Uterus (tissue), 4 donors: Measurements from ENCODE around the gene P2RX5. TPM values are rescaled to one million over a fixed set of nuclear protein-coding genes. Genes with fewer than 3 reads are reported as not detected.

Source experiments
- DNase-seq, 2 donors: peaks; one replicate each; pipeline ENCODE4 v3.0.0-alpha.2; 2019 to 2020
- H3K27ac ChIP-seq, 2 donors: fragments of 200-600 bp; sonication (generic); 1 replicate in 1 of 2; 2 replicates in 1 of 2; pipeline ENCODE4 v1.5.1; 2016 to 2018
- H3K27me3 ChIP-seq, 2 donors: fragments of 200-600 bp; sonication (generic); one replicate each; pipeline ENCODE4 v1.5.1; 2018 to 2019; ENCODE audit warnings: control low read depth in 1 of 2
- H3K36me3 ChIP-seq, 2 donors: fragments of 200-600 bp; sonication (generic); one replicate each; pipeline ENCODE4 v1.5.1; 2019; ENCODE audit warnings: control low read depth in 1 of 2
- H3K4me1 ChIP-seq, 2 donors: fragments of 200-600 bp; sonication (generic); one replicate each; pipeline ENCODE4 v1.5.1; 2018 to 2019; ENCODE audit warnings: control low read depth in 1 of 2
- H3K4me3 ChIP-seq, 2 donors: fragments of 200-600 bp; sonication (generic); 1 replicate in 1 of 2; 2 replicates in 1 of 2; pipeline ENCODE4 v1.5.1; 2018 to 2019; ENCODE audit warnings: mild to moderate bottlenecking in 1 of 2
- H3K9me3 ChIP-seq, 2 donors: fragments of 200-600 bp; sonication (generic); one replicate each; pipeline ENCODE4 v1.5.1; 2019; ENCODE audit warnings: control low read depth in 1 of 2
- POLR2A ChIP-seq, 2 donors: fragments of 450-650 bp; IDR thresholded peaks; one replicate each; pipeline ENCODE4 v1.6.1; 2016; ENCODE audit warnings: antibody characterized with exemption in 2 of 2, mild to moderate bottlenecking in 1 of 2, moderate library complexity in 1 of 2
- intact Hi-C: fragments of 100-400 bp; cut with DNase I; formaldehyde crosslinking; loops from one replicate; pipeline ENCODE4 v1.15.1; 2023; ENCODE audit warnings: low total_unique reads
- total RNA-seq, 4 donors: library from RNA; depleted of rRNA in 3 of 4; stranded (reverse); fragments of >200 nt in 3 of 4; gene quantifications; one replicate each; pipeline versions ENCODE4 v1.1.0 to v1.2.4, GENCODE V29; 2014 to 2023
- TF ChIP-seq, protein P1 (sequence below), 4 experiments: fragments of 200-600 bp in 2 of 4; fragments of 450-650 bp in 2 of 4; sonication (generic) in 2 of 4; IDR thresholded peaks; one replicate each; pipeline ENCODE4 v1.5.1; 2016 to 2019; ENCODE audit warnings: antibody characterized with exemption in 4 of 4, mild to moderate bottlenecking in 2 of 4, moderate library complexity in 1 of 4
- donor health status: DM: yes; HTN: yes; CAD: no.

Gene P2RX5
- total RNA-seq, 4 donors from 2014 or later: 0.51 to 8.2 (median 1.1) TPM

DNA sequence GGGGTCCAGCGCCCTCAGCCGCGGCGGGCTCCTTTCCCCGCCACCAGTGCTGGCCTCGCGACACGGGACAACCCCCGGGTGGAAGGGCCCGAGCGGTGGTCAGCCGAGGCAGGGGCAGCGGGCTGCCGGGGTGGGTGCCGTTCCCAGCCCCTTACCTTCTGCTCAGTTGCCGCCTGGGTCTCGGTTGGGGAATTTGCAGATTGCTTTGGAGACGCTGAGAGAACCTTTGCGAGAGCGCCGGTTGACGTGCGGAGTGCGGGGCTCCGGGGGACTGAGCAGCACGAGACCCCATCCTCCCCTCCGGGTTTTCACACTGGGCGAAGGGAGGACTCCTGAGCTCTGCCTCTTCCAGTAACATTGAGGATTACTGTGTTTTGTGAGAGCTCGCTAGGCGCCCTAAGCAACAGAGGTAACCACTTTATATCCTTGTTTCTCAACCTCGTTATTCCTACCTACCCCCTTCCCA is 59.0 kb downstream of the P2RX5 start:
- H3K27me3 ChIP-seq: no peaks in the 10 kb centered on the region
- DNase-seq: no peak
- peak overlapping the region; percentile 95 to 96 for H3K27ac ChIP-seq
- TF ChIP-seq, protein P1, sequence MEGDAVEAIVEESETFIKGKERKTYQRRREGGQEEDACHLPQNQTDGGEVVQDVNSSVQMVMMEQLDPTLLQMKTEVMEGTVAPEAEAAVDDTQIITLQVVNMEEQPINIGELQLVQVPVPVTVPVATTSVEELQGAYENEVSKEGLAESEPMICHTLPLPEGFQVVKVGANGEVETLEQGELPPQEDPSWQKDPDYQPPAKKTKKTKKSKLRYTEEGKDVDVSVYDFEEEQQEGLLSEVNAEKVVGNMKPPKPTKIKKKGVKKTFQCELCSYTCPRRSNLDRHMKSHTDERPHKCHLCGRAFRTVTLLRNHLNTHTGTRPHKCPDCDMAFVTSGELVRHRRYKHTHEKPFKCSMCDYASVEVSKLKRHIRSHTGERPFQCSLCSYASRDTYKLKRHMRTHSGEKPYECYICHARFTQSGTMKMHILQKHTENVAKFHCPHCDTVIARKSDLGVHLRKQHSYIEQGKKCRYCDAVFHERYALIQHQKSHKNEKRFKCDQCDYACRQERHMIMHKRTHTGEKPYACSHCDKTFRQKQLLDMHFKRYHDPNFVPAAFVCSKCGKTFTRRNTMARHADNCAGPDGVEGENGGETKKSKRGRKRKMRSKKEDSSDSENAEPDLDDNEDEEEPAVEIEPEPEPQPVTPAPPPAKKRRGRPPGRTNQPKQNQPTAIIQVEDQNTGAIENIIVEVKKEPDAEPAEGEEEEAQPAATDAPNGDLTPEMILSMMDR (IDR thresholded peaks at IDR 0.05): no peak
- no peak for TF ChIP-seq POLR2A (IDR thresholded peaks at IDR 0.05)
- H3K36me3 ChIP-seq: no peaks in the 10 kb centered on the region
- intact Hi-C loops: no loop called here
- H3K4me1 ChIP-seq: no peaks in the 10 kb centered on the region
- peak overlapping the region; percentile 73 to 85 for H3K4me3 ChIP-seq
- no peaks in the 10 kb centered on the region for H3K9me3 ChIP-seq

DNA sequence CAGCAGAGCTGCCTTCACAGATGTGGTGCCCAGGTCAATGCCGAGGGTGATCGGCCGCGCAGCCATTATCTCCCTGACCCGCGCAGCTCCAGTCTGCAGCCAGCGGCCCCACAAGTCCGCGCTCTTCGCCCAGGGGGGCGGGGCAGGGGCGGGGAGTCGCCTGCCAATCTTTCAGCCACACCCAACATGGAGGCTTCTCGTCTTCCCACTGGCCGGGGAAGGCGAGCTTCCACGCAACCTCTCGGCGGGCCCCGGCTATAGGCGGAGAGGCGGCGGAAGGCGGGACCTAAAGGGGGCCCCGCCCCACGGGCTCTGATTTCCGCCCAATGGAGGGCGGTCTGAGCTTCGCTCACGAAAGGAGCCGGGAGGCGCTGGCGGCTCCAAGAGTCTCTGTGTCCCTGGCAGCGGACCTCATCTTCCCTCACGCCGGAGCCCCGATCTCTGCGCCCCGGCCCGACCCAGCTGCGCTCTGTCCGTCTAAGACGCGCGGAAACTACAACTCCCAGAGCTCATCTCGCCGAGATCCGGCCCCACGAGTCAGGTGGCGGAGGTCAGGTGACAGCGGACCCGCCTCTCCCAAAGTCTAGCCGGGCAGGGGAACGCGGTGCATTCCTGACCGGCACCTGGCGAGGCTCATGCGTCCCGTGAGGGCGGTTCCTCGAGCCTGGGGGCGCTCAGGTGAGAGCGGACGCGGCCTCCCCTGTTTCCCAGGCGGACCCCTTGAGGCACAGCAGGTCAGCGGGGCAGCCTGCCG is 59.6 kb downstream of the P2RX5 start, which contains the start of the genes CTNS and SHPK:
Gene CTNS (plus strand): TSS at position 607 of the 754 bp plus-strand sequence. CDS start 3,447 bp downstream, outside the sequence.
Gene SHPK (minus strand): TSS at position 97 of the 754 bp plus-strand sequence. CDS start 31 bp downstream, at position 66.
- Histone ChIP-seq H3K27me3 (no peaks in the 10 kb centered on the region), H3K9me3 (no peaks in the 10 kb centered on the region), H3K4me1 (no peaks in the 10 kb centered on the region), H3K4me3 (peak within 1 kb of the TSS; percentile 73 to 85), H3K27ac (peak within 1 kb of the TSS; percentile 95 to 96), H3K36me3 (no peaks in the 10 kb centered on the region)
- intact Hi-C loops: no loop called here
- TF ChIP-seq, protein P1 (IDR thresholded peaks at IDR 0.05): no peak
- TF ChIP-seq POLR2A (IDR thresholded peaks at IDR 0.05): peak; percentile 38 to 63
- DNase-seq: peak; percentile 96 to 97

DNA sequence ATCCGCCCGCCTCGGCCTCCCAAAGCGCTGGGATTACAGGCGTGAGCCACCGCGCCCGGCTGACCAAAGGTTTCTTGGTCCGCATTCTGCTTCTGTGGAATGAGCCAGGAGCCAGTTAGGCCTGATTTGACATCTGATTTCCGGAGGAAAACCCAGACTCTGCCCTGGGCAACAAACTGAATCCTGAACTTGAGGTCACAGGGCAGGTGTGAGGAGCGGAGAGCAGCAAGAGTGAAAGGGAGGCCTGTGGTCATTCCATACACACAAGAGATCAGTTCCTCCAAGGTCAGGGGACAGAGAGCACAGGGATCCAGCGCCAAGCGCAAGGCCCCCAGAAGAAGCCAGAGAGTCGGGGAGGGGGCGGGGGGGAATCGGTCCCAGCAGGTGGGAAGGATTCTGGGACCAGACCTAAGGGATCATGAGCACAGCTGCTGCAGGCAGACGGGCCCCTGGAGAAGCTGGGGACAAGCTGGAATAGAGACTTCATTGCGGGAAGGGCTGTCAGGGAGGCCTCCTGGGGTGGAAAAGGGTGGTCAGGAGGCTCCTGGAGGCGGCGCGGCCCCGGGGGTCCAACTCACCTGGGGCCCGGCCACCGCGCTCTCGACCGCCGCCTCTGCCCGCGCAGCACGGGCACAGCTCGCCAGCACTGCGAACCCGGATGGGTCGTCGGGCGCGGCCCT is 60.3 kb downstream of the P2RX5 start:
- peak overlapping the region; percentile 53 to 96 for H3K27ac ChIP-seq
- no peaks in the 10 kb centered on the region for H3K9me3 ChIP-seq
- intact Hi-C loops: no loop called here
- peak overlapping the region; percentile 73 to 85 for H3K4me3 ChIP-seq
- DNase-seq: no peak
- no peaks in the 10 kb centered on the region for H3K4me1 ChIP-seq
- no peaks in the 10 kb centered on the region for H3K27me3 ChIP-seq
- H3K36me3 ChIP-seq: no peaks in the 10 kb centered on the region
- TF ChIP-seq, protein P1 (IDR thresholded peaks at IDR 0.05): no peak
- no peak for TF ChIP-seq POLR2A (IDR thresholded peaks at IDR 0.05)

DNA sequence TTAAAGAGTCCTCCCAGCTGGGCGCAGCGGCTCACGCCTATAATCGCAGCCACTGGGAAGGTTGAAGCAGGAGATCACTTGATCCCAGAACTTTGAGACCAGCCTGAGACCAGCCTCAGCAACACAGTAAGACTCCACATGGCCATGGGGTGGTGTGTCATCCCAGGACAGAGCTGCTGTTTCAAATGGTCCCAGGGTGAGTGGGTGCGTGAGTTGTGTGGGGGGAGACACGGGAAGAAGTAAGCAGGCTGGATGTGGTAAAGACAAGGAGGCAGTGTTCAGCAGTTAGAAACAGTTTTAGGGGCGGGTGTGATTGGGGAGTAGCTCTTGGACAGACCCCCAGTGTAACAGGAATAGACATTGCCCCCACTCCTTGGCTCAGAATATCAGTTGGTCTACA is 63.7 kb downstream of the P2RX5 start:
- Histone ChIP-seq H3K27ac (no peak overlapping the region), H3K36me3 (no peaks in the 10 kb centered on the region)
- no peak for DNase-seq

More for the DNA sequence above, 63.7 kb downstream of the P2RX5 start:
- H3K27me3 ChIP-seq: no peaks in the 10 kb centered on the region
- TF ChIP-seq, protein P1 (IDR thresholded peaks at IDR 0.05): no peak
- no peak for TF ChIP-seq POLR2A (IDR thresholded peaks at IDR 0.05)
- H3K9me3 ChIP-seq: no peaks in the 10 kb centered on the region
- no peak overlapping the region for H3K4me3 ChIP-seq
- intact Hi-C loops: no loop called here
- no peaks in the 10 kb centered on the region for H3K4me1 ChIP-seq
